HEK293 (cell line): ENCODE data around the gene TRIM33.

ENCODE experiments used
- CTCF ChIP-seq: fragments of 450-650 bp; formaldehyde crosslinking; IDR thresholded peaks from 2 replicates; pipeline ENCODE4 v1.5.1; 2016; ENCODE audit warnings: missing biosample characterization, missing genetic modification characterization
- ZNF341 ChIP-seq: fragments of 450-650 bp; formaldehyde crosslinking; IDR thresholded peaks from 2 replicates; pipeline ENCODE4; 2016; ENCODE audit warnings: low read depth, missing biosample characterization, missing genetic modification characterization
- ZNF362 ChIP-seq: fragments of 450-650 bp; formaldehyde crosslinking; IDR thresholded peaks from 2 replicates; pipeline ENCODE4 v1.5.1; 2016; ENCODE audit warnings: missing biosample characterization, missing genetic modification characterization
- ZNF548 ChIP-seq: fragments of 450-650 bp; formaldehyde crosslinking; IDR thresholded peaks from 2 replicates; pipeline ENCODE4 v1.5.1; 2016; ENCODE audit warnings: missing biosample characterization, missing genetic modification characterization
- ZNF670 ChIP-seq: fragments of 450-650 bp; formaldehyde crosslinking; IDR thresholded peaks from 2 replicates; pipeline ENCODE4 v1.5.1; 2016; ENCODE audit warnings: missing biosample characterization, missing genetic modification characterization, low read depth

GRCh38 chr1:114466334-114467014, 44.5 kb downstream of the TRIM33 start:
- TF ChIP-seq CTCF (tag by site-specific recombination), result no peak
- no peak for TF ChIP-seq ZNF548
- TF ChIP-seq ZNF362 (tag by site-specific recombination), result no peak
- no peak for TF ChIP-seq ZNF341 (tag by site-specific recombination)
- no peak for TF ChIP-seq ZNF670 (tag by site-specific recombination)
